ENCODE results near the gene CTBP2.

CTBP2 gene

DNA sequence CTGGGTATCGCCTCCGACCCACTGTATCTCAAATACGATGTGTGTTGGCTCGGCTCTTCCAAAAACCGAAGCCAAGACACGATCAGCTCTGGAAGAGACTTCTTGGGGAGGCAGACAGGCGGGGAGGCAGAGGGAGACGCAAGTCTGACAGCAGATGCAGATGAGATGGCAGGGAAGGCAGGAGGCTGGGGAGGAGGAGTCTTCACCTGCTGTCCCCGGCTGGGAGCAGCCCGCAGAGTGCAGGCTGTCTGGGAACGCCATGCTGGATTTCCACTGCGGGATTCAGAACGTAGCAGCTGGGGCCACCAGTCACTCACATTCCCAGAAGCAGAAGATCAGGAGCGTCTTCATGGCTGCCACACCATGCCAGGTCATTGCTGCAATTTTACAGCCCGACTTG, 29.4 kb downstream of the CTBP2 start:
- Histone ChIP-seq H3K4me1 (ENCODE audit: control insufficient read depth, insufficient read depth, low read length) (no peaks in the 10 kb centered on the region), H3K27me3 (ENCODE audit: control insufficient read depth, insufficient read depth, low read length) (no peaks in the 10 kb centered on the region), H3K9ac (ENCODE audit: low read length) (no peak overlapping the region), H3K4me3 (ENCODE audit: low read length) (no peak overlapping the region), H3K36me3 (ENCODE audit: control insufficient read depth, insufficient read depth, low read length) (peaks cover 8% of the 10 kb centered on the region), H3K27ac (ENCODE audit: low read depth, low read length) (no peak overlapping the region)

DNA sequence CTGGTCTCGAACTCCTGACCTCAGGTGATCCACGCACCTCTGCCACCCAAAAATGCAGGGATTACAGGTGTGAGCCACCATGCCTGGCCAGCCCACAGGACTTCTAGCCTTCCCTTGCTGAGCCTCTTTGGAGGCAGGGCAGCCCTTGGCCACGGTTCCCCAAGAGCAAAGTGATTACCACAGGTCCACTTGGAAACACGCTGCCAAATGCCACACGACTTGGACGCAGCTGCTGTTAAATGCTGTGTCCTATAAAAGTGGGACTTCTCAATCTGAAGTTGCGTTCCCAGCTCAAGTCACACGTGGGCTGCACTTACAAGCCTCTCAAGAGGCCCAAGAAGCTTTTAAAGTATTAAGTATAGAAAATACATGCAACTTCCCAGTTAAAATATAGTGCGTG, 30.1 kb downstream of the CTBP2 start:
- no peak overlapping the region for H3K27ac ChIP-seq (ENCODE audit: low read depth, low read length)
- peaks cover 8% of the 10 kb centered on the region for H3K36me3 ChIP-seq (ENCODE audit: control insufficient read depth, insufficient read depth, low read length)
- no peaks in the 10 kb centered on the region for H3K27me3 ChIP-seq (ENCODE audit: control insufficient read depth, insufficient read depth, low read length)
- H3K9ac ChIP-seq (ENCODE audit: low read length) = no peak overlapping the region
- no peak overlapping the region for H3K4me3 ChIP-seq (ENCODE audit: low read length)
- H3K4me1 ChIP-seq (ENCODE audit: control insufficient read depth, insufficient read depth, low read length) = no peaks in the 10 kb centered on the region

DNA sequence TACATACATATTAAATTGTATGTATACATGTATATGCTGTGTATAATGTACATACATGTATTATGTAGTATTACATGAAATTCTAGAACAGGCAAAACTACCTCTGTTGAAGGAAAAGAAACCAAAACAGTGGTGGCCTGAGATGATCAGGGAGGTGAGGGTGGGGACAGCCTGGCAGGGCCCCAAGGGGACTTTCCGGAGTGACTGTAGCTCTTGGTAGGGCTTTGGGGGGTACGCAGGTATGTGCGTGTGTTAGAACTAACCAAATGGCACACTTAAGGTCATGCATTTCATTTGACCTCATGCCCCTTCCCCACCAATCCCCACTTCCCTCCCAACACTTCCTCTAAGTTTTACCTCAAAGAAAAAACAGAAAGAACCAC, 31.3 kb downstream of the CTBP2 start:
- H3K4me3 ChIP-seq (ENCODE audit: low read length) = no peak overlapping the region
- H3K4me1 ChIP-seq (ENCODE audit: control insufficient read depth, insufficient read depth, low read length) = peaks cover 4% of the 10 kb centered on the region
- H3K27me3 ChIP-seq (ENCODE audit: control insufficient read depth, insufficient read depth, low read length) = no peaks in the 10 kb centered on the region
- H3K9ac ChIP-seq (ENCODE audit: low read length) = no peak overlapping the region
- H3K27ac ChIP-seq (ENCODE audit: low read depth, low read length) = no peak overlapping the region
- H3K36me3 ChIP-seq (ENCODE audit: control insufficient read depth, insufficient read depth, low read length) = peaks cover 8% of the 10 kb centered on the region

DNA sequence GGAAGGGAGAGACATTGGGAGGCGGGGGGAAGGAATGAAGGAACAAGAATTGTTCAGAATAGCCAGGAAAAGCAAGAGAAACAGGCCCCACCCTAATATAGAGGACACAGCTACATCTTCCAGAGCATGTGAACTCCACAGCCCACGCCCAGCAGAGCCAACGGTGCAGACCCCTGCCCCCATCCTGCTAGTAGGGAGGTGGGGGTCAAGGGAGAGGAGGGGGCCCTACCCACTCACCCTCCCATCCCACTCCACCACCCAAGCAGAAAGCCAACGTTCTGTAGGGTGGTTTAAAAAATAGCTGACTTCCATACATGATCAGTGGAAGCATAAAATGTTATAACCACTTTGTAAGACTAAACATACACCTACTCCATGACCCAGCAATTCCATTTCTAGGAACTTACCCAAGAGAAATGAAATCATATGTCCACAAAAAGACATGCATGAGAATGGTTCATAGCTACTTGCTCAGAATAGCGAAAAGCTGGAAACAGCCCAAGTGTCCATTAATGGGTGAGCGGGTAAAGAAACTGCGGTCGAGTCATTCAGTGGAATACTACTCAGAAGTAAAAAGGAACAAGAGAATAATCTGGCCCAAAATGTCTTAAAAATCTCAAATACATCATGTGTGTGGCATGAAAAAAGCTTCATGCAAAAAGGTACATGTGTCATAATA, 31.8 kb downstream of the CTBP2 start:
- H3K27ac ChIP-seq (ENCODE audit: low read depth, low read length) = no peak overlapping the region

DNA sequence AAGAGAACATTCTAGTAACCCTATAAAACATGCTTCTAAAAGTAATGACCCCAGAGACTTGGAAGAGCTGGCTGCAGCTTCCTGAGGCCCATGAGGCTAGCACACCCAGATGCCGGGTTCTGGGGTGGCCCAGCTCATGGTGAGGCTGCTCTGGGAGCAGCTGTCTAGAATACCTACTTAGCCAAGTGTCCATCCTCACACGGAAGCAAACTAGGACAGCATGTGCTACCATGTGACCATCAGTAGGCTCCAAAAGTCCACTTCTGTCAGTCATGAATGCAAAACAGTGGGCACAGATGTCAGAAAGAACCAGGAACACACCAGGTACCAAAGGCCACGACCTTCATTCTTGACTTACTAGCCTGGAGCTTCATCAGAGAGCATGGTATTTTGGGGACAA, 32.4 kb downstream of the CTBP2 start:
- Histone ChIP-seq H3K27ac (ENCODE audit: low read depth, low read length) (no peak overlapping the region), H3K9ac (ENCODE audit: low read length) (no peak overlapping the region), H3K4me3 (ENCODE audit: low read length) (no peak overlapping the region), H3K4me1 (ENCODE audit: control insufficient read depth, insufficient read depth, low read length) (peaks cover 4% of the 10 kb centered on the region), H3K27me3 (ENCODE audit: control insufficient read depth, insufficient read depth, low read length) (no peaks in the 10 kb centered on the region), H3K36me3 (ENCODE audit: control insufficient read depth, insufficient read depth, low read length) (peaks cover 8% of the 10 kb centered on the region)

More for the DNA sequence above, 31.8 kb downstream of the CTBP2 start:
- Histone ChIP-seq H3K9ac (ENCODE audit: low read length) (no peak overlapping the region), H3K36me3 (ENCODE audit: control insufficient read depth, insufficient read depth, low read length) (peaks cover 8% of the 10 kb centered on the region), H3K27me3 (ENCODE audit: control insufficient read depth, insufficient read depth, low read length) (no peaks in the 10 kb centered on the region), H3K4me3 (ENCODE audit: low read length) (no peak overlapping the region), H3K4me1 (ENCODE audit: control insufficient read depth, insufficient read depth, low read length) (peaks cover 4% of the 10 kb centered on the region)

DNA sequence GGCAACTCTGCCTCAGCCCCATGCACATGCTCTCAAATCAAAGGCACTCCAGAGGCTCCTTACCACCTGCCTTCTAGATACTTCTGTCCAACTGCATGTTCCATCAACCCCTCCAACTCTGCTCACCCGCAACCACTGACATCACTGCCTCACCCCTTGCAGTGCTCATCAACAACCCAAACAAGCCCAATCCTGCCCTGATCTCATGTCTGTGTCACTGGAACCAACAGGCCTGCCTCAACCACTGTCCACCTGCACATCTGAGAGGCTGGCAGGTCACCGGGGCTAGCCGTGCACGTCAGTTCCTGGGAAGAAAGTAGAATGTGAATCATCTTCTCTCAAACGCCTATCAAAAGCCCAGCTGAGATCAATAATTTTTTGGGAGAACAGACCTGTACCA, 33.3 kb downstream of the CTBP2 start:
- Histone ChIP-seq H3K4me1 (ENCODE audit: control insufficient read depth, insufficient read depth, low read length) (peaks cover 4% of the 10 kb centered on the region), H3K36me3 (ENCODE audit: control insufficient read depth, insufficient read depth, low read length) (peaks cover 8% of the 10 kb centered on the region)

DNA sequence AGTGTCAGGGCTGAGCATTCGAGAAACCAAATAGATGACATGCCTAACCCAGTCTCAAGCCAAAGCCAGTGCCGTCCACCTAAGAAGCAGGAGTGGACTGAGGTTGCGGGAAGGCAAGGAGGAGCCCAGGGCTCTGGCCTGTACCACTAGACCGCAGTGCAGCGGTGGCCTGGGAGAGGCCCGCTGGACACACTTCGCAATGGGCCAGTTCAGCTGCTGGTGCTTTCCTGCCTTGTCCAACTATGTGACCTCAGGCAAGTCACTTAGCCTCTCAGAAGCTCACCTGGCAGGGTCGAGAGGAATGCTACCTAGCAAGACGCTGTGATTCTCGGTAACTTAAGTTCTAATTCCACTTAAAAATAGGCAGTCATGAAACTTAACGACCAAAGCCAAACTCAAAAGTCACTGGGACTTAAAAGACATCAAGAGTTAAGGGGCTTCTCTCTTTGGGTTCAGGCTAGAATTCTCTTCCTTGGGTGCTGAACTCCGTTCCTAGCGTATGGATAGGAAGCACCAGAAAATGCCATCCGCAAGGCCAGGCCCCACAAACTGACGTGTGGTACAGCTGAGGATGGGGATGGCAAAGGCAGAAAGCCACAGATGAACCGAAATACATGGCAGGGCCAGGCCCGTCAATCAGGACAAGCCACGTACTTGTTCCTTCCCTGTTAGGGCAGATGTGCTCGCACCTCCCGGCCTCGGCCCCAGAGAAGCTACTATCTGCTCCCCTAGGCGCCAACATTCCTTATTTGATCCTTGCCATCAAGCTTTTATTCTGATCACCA, 34.2 kb downstream of the CTBP2 start:
- Histone ChIP-seq H3K27me3 (ENCODE audit: control insufficient read depth, insufficient read depth, low read length) (no peaks in the 10 kb centered on the region), H3K36me3 (ENCODE audit: control insufficient read depth, insufficient read depth, low read length) (peaks cover 4% of the 10 kb centered on the region), H3K27ac (ENCODE audit: low read depth, low read length) (no peak overlapping the region), H3K4me3 (ENCODE audit: low read length) (no peak overlapping the region), H3K9ac (ENCODE audit: low read length) (no peak overlapping the region), H3K4me1 (ENCODE audit: control insufficient read depth, insufficient read depth, low read length) (peaks cover 4% of the 10 kb centered on the region)

More for the DNA sequence above, 33.3 kb downstream of the CTBP2 start:
- Histone ChIP-seq H3K27me3 (ENCODE audit: control insufficient read depth, insufficient read depth, low read length) (no peaks in the 10 kb centered on the region), H3K4me3 (ENCODE audit: low read length) (no peak overlapping the region), H3K27ac (ENCODE audit: low read depth, low read length) (no peak overlapping the region), H3K9ac (ENCODE audit: low read length) (no peak overlapping the region)

DNA sequence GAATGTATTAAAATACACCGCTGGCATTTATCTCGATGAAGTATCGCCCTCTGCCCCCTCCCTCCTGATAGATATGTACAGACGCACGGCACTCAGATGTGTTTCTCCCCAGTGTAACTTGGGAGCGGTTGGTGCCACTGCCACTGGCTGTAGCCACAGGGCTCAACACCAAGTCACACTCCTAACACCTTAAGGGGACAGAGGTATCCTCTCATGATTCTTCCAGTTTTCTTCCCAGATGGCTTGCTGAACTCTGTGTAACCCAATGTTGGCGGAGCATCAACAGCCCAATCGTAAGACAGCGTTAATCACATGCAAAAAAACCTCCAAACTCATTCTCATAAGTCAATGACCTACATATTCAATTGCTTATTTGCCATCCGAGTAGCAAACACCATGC, 35.5 kb downstream of the CTBP2 start:
- Histone ChIP-seq H3K27me3 (ENCODE audit: control insufficient read depth, insufficient read depth, low read length) (no peaks in the 10 kb centered on the region), H3K36me3 (ENCODE audit: control insufficient read depth, insufficient read depth, low read length) (no peaks in the 10 kb centered on the region), H3K4me1 (ENCODE audit: control insufficient read depth, insufficient read depth, low read length) (peaks cover 4% of the 10 kb centered on the region), H3K27ac (ENCODE audit: low read depth, low read length) (no peak overlapping the region), H3K9ac (ENCODE audit: low read length) (no peak overlapping the region), H3K4me3 (ENCODE audit: low read length) (no peak overlapping the region)

DNA sequence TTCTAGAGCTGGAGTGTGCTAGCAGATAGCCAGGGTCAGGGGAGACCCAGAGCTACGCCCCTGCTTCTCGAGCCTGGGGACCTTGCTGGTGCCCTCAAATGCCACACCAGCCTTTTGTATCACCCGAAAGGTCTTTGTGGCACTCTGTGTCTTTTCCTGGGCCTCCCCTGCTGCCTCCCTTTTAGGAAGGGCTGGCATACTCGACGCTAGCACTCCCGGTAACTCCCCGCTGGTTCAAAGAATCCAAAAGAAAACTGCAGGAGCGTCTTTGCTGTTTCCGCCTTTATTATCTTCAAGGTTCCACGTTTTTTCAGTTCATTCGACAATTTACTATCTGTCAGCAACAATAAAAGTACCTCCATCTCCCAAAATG, 36.3 kb downstream of the CTBP2 start:
- H3K4me3 ChIP-seq (ENCODE audit: low read length) = no peak overlapping the region
- H3K4me1 ChIP-seq (ENCODE audit: control insufficient read depth, insufficient read depth, low read length) = peaks cover 4% of the 10 kb centered on the region
- H3K27me3 ChIP-seq (ENCODE audit: control insufficient read depth, insufficient read depth, low read length) = no peaks in the 10 kb centered on the region

DNA sequence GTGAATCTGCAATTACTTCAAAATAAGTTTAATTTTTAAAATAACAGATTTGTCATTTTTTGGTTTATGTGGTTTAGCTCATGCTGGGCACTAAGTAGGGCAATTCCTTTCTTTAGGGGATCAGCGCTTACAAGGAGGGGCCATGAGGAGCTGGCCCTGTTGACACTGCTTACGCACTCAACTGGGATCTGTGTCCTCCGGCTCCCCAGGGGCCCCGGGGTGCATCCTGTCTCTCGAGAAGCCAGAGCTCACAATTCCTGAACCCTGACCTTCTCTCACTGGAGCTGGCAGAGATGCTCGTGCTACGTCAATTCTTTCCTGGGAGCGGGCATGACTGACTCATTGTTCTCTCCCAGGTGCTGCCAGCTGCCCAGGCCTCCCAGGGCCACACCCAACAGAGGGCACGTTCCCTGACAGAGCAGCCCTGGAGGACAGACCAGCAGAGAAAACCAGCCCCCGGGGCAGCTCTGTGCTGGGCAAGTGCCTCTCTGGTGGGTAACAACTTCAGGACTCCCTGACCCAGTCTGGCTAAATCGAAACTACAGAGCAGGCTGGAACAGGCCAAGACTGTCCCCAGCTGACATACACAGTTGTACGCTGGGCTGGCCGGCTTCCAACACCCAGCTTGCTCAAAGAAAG, 36.8 kb downstream of the CTBP2 start:
- Histone ChIP-seq H3K9ac (ENCODE audit: low read length) (no peak overlapping the region), H3K27me3 (ENCODE audit: control insufficient read depth, insufficient read depth, low read length) (no peaks in the 10 kb centered on the region), H3K27ac (ENCODE audit: low read depth, low read length) (peak overlapping the region; percentile 73), H3K36me3 (ENCODE audit: control insufficient read depth, insufficient read depth, low read length) (no peaks in the 10 kb centered on the region), H3K4me1 (ENCODE audit: control insufficient read depth, insufficient read depth, low read length) (peaks cover 6% of the 10 kb centered on the region), H3K4me3 (ENCODE audit: low read length) (peak overlapping the region; percentile 1)

More for the DNA sequence above, 36.3 kb downstream of the CTBP2 start:
- Histone ChIP-seq H3K36me3 (ENCODE audit: control insufficient read depth, insufficient read depth, low read length) (no peaks in the 10 kb centered on the region), H3K9ac (ENCODE audit: low read length) (no peak overlapping the region), H3K27ac (ENCODE audit: low read depth, low read length) (peak overlapping the region; percentile 73)

DNA sequence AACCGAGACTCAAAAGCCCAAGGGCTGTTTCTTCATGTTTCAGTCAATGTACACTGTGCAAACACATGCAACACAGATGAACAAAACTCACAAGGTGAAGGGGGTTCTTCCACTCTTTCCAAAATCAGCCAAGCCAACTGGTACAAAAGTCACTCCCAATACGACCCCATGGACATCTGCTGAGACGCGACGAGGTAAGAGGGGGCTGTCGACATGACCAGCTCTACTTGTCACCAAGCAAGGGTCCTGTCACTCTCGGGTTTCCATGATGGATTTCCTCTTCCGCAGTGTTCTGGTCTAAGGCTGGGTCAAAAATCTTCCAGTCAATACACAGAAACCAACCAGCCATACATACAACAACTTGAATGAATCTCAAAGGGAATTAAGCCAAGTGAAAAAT, 37.8 kb downstream of the CTBP2 start:
- Histone ChIP-seq H3K4me3 (ENCODE audit: low read length) (no peak overlapping the region), H3K27me3 (ENCODE audit: control insufficient read depth, insufficient read depth, low read length) (no peaks in the 10 kb centered on the region), H3K36me3 (ENCODE audit: control insufficient read depth, insufficient read depth, low read length) (no peaks in the 10 kb centered on the region), H3K9ac (ENCODE audit: low read length) (no peak overlapping the region), H3K27ac (ENCODE audit: low read depth, low read length) (no peak overlapping the region), H3K4me1 (ENCODE audit: control insufficient read depth, insufficient read depth, low read length) (peaks cover 12% of the 10 kb centered on the region)

DNA sequence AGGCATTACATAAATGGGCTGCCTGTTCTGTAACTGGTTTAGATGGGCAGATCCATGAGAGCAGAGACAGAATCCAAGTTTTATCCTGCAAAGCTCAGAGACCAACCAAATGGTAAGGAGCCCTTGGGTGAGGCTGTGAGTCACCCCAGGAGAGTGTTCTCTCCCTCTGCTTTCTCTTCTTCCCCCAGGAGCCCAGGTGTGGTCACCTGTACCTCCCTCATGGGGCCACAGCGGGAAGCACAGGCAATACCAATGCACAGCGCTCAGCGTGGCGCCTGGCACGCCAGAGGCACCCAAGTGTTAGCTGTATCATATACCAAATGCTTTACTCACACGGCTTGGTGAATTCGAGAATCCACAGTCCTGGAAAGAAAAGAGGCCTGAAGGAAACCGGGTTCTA, 39.4 kb downstream of the CTBP2 start:
- no peak overlapping the region for H3K9ac ChIP-seq (ENCODE audit: low read length)
- H3K36me3 ChIP-seq (ENCODE audit: control insufficient read depth, insufficient read depth, low read length) = no peaks in the 10 kb centered on the region
- no peak overlapping the region for H3K27ac ChIP-seq (ENCODE audit: low read depth, low read length)
- H3K4me3 ChIP-seq (ENCODE audit: low read length) = no peak overlapping the region
- H3K4me1 ChIP-seq (ENCODE audit: control insufficient read depth, insufficient read depth, low read length) = peaks cover 15% of the 10 kb centered on the region
- H3K27me3 ChIP-seq (ENCODE audit: control insufficient read depth, insufficient read depth, low read length) = no peaks in the 10 kb centered on the region
